ENCODE measurements around the gene GTF3C5.

GTF3C5 gene

DNA sequence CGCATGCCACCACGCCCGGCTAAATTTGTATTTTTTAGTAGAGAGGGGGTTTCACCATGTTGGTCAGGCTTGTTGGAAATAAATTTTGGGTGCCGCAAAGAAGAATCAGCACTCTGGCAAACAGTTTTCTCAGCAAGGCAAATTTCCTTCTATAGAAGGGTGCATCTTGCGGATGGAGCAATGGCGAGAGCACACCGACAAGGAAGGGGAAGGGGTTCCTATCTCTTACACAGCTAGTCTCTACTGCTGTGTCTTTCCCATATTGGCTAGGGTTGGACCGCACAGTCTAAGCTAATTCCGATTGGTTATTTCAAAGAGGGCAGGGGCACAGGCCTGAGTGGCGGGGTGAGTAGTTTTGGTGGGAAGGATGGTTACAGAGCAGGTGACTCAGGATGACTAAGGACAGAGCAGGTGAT is 707 bp downstream of the GTF3C5 start:
- DNase-seq: no peak

DNA sequence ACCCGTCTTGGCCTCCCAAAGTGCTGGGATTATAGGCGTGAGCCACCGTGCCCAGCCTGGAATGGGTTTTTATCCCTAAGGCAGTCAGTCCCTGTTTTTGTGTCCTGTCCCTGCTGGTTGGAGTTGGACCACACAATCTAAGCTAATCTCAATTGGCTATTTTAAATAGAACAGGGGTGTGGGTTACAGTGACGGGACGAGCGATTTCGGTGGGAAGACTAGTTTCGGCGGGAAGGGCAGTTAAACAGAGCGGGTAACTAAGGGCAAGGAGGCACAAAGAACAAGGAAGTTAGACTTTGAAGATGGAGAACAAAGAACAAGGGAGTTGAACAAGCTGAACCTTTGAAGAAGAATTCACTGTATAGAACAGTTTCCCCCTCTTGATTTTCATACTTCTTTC is 1.4 kb downstream of the GTF3C5 start:
- DNase-seq: no peak

DNA sequence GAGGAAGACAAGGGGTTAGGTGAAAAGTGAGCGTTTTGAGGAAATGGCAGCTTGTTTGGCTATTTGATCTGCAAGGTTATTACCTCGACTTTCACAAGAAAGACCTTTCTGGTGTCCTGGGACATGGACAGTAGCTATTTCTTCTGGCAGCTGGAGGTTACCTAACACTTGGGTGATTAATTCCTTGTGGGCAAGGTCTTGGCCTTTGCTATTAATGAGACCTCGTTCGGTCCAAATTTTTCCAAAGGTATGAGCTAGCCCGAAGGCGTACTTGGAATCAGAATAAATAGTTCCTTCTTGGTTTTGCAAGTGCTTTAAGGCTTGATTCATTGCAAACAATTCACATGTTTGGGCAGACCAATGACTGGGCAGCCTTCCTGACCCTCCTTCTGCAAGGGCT is 4.9 kb downstream of the GTF3C5 start:
- DNase-seq: no peak

DNA sequence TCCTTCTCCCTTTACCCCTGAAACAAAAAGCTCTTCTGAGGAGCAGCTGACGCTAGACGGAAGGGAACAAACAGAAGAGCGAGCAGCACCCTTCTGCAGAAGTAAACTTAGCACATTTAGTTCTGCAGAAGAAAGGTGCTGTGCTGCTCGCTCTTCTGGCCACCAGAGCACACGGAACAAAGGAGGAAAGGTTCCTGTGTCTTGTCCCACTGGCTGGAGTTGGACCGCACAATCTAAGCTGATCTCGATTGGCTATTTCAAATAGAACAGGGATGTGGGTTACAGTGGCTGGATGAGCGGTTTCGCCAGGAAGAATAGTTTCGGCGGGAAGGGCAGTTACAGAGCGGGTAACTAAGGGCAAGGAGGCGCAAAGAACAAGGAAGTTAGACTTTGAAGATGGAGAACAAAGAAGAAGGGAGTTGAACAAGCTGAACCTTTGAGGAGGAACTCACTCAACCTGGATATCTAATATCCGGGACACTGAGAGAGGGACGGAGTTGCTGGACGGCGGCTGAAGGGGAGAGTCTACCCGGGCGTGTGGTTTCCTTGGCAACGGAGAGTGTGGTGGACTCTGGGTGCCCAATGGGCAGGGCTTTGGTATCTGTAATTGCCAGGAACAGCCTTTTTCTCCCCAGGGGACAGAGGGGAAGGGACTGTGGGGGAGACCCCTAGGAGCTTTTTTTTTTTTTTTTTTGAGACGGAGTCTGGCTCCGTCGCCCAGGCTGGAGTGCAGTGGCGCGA is 7.1 kb downstream of the GTF3C5 start:
- no peak for DNase-seq

DNA sequence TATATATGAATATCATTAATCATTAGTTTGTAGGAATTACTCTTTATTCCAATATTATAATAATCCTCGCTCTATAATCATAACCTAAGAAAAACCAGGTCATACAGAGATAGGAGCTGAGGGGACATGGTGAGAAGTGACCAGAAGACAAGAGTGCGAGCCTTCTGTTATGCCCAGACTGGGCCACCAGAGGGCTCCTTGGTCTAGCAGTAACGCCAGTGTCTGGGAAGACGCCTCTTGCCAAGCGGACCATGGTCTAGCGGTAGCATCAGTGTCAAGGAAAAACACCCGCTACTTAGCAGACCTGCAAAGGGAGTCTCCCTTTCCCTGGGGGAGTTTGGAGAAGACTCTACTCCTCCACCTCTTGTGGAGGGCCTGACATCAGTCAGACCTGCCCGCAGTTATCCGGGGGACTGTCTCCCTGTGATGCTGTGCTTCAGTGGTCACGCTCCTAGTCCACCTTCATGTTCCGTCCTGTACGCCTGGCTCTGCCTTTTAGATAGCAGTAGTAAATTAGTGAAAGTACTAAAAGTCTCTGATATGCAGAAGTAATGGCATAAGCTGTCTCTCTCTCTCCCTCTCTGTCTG is 10.2 kb downstream of the GTF3C5 start:
- DNase-seq: peak; percentile 48

DNA sequence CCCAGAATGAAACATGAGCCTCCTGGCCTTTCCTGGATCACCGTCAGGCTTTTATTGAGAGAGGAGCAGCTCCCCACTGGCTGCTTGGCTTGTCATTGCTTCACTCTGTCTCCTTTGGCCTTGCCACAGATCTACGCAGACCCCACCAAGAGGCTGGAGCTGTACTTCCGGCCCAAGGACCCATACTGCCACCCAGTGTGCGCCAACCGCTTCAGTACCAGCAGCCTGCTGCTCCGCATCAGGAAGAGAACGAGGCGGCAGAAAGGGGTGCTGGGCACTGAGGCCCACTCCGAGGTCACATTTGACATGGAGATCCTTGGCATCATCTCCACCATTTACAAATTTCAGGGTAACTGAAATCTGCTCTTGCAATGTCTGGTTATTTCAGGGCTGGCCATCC is 11.2 kb downstream of the GTF3C5 start:
- no peak for DNase-seq

DNA sequence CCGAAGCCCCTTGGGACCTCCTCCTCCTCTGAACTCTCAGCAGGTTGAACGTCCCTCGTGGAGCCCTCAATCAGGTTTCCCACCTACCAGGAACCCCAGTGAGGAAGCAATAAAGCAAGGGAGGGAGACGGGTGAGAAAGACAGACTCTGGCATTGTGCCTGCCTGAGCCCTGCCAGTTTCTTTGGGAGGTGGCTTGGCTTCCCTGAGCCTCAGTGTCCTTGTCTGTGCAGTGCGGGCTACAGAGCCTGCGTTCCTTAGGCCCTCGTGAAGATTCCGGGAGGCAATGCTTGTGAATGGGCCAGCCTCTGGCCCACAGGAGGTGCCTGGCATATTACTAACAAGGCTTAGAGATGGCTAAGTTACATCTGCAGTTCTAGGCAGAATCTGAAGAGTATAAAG is 11.9 kb downstream of the GTF3C5 start:
- DNase-seq: no peak

DNA sequence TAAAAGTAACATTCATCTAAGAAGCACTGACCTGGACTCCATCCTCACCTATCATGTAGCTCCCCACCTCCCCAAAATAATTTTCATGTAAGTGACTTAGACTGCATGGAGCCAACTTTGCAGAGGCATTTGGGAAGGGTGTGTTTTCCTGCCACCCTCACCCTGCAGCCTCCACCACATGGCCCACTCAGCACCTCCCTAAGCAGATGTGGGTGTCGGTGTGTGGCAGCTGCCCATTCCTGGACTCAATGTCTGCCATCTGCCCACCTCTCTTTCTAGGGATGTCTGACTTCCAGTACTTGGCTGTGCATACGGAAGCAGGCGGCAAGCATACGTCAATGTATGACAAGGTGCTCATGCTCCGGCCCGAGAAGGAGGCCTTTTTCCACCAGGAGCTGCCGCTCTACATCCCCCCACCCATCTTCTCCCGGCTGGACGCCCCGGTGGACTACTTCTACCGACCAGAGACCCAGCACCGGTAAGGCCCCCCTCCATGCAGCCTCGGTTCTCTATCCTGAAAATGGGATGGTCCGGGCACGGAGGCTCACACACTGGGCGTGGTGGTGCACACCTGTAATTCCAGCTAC is 12.7 kb downstream of the GTF3C5 start:
- DNase-seq: no peak

DNA sequence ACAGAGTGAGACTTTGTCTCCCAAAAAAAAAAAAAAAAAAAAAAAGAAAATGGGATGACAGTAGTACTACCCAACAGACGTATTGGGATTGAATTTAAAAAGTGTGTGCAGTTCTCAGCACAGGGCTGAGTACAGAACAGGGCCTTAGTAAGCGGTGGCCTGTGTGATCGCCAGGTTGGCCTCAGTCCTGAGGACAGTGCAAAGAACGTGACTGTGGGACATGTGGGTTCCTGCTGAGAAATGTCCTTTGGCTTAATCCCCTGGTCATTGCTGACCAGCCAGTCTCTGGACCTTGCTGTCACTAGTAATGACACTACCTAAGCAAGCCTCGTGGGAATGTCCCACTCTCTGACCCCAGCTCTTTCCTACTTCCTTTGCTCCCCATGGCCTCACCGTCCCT is 13.3 kb downstream of the GTF3C5 start:
- DNase-seq: no peak

DNA sequence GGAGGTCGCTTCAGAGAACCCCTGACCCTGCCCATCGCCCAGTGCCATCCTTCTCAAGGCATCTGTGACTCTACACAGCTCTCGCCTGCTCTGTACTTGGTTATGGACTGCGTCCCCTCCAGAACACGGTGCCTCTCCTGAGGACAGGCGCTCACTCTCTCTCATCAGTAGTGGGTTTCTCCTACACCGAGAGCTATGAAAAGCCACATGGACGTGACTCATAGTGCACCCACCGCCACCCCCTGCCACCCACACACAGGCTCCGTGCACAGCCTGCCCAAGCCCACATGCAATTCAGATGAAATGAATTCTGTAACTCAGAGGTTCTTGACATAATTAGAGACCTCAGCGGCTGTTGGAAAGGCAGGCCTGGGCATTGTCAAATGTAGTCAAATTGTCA is 13.9 kb downstream of the GTF3C5 start:
- no peak for DNase-seq

DNA sequence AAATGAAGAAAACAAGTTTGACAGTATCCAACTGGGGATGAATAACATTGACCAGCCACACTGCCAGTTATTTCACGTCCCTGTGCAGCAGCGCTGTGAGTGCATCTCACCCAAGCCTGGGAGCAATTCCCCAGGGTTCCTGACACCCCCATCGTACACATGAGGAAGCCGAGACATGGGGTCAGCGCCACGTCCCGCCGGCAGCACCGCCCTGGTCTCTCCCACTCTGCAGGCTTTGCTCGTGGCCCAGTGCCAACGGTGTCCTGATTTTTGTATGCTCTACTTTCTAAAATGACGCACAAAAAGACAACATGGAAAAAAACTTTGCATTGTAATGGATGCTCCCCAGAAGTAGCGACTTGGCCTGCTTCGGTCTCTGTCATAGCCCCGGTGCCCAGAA is 14.3 kb downstream of the GTF3C5 start:
- DNase-seq: no peak

DNA sequence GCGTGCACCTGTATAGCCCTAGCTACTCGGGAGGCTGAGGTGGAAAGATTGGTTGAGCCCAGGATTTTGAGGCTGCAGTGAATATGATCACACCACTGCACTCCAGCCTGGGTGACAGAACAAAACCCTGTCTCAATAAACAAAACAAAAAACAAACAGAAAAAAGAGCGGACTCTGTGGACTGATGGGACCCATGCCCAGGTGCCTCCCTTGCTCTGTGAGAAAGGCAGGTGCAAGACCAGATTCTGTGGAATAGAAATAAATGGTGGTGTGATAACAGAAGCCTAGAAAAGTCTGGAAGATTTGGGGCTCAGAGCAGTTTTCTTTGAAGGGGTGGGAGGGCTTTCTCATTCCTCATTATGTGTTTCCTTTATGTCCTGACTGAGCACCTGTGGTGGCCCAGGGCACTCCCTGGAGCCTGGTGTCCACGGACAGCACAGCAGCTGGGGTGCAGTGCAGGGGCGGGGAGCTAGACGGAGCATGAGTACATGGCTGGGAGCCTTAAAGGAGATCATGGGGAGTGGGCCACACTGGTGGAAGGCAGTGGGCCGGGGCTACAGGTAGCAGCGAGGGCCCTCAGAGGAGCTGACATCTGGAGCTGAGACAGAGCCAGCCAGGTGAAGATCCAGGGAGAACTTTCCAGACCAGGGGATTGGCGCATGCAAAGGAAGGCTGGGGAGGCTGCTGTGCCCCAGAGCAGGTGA is 15.6 kb downstream of the GTF3C5 start:
- DNase-seq: no peak

DNA sequence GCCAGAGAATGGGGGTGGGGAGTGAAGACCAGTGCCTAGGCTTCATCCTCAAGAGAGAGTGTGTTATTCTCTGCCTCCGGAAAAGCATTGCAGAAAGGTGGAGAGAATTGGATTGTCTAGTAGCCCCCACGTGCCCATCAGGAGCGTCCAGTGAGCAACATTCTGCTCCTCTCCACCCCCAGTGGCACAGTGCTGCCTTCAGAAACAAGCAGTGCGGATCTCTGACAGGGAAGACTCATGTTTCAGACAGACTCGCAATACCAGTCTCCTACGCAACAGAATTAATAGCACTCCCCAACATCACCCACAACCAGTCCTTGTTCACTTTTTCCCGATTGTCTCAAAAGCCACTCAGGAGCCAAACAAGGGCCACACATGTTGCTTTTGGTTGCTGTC is 16.1 kb downstream of the GTF3C5 start:
- no peak for DNase-seq

DNA sequence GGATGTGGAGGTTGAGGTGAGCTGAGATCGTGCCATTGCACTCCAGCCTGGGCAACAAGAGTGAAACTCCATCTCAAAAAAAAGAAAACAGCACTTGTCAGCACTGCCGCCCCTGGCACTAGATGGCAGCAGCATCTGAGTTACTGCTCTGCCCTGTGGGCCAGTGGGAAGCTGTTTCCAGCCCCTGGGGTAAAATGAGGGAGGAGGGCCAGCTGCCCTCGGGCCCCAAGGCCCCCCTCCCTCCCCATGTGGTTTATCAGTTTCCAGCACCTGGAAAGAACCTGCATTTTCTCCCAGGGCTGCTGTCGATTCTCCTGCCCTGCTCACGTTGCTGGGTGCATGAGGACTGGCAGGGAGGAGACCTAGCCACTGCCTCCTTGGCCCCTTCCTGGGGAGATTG is 17.8 kb downstream of the GTF3C5 start:
- DNase-seq: no peak

DNA sequence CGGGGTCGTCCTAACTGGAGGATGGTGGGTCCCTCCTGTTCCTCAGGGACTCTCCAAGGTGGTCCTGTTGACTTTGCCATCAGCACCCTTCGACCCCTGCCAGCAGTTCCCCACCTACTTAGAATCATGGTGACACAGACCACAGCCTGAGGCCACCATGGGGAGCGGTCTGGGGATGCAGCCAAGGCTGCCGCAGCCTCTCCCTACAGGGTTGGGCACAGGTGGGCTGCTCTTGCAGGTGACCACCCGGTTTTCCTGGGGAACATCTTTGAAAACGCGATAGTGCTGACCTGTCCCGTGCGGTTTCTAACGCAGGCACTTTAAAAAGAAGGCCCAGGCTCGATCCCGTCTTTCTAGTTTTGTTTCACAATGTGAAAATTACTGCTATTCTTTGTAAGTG is 18.2 kb downstream of the GTF3C5 start:
- no peak for DNase-seq

DNA sequence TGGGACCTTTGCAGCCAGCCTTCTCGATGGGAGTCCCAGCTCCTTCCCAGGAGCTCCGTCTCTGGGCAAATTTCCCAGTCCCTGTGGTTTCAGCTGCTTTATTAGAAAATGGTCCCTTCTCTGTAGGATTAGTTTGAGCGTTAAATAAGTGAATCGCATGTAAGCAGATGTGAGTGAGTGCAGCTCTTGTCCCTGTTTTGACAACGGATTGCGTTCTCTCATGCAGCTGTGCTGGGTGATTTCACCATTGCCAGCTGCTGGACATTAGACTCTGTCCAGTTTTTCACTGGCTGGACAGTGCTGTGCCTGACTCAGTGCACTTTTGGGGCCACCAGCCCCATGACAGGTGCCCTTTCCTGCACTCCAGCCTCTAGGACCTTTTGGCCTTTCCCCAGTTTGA is 19.3 kb downstream of the GTF3C5 start:
- no peak for DNase-seq

DNA sequence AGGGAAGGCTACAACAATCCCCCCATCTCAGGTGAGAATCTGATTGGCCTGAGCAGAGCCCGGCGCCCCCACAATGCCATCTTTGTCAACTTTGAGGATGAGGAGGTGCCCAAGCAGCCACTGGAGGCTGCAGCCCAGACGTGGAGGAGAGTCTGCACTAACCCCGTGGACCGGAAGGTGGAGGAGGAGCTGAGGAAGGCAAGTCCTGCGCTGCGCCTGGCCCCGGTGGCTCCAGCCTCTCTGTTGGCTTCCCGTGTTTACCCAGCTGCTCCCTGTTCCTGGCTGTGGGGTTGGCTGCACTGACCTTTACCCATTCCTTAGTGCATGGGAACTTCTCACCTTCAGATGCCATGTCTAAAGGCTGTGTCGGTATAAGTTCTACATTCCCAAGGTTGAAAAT is 20.0 kb downstream of the GTF3C5 start:
- no peak for DNase-seq

DNA sequence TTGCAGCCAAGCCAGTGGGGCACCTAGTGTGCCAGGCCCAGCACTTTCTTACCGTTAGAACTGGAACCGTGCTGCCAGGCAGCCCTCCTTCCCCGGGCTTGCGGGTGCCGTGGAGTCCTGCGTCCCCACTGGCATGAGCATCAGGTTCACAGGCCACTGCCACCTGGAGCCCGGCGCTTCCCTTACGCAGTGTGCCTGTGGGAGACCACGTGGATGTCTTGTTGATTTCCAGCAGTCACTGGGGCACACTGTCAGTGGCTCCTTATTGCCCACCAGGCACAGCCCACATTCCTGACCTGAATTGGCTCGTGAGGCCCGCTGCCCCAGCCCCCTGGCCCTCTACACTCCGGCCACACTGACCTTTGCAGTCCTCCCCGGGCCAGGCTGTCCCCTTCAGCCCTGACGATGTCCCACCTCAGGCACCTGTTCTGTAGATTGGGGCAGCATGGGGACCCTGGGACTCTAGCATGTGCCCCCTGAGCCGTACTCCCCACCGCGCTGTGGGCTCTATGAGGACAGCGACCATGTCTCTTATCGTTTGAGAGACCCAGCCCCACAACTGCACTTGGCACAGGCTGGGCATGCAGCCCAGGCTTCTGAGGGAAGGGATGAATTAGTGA is 20.6 kb downstream of the GTF3C5 start:
- DNase-seq: no peak

DNA sequence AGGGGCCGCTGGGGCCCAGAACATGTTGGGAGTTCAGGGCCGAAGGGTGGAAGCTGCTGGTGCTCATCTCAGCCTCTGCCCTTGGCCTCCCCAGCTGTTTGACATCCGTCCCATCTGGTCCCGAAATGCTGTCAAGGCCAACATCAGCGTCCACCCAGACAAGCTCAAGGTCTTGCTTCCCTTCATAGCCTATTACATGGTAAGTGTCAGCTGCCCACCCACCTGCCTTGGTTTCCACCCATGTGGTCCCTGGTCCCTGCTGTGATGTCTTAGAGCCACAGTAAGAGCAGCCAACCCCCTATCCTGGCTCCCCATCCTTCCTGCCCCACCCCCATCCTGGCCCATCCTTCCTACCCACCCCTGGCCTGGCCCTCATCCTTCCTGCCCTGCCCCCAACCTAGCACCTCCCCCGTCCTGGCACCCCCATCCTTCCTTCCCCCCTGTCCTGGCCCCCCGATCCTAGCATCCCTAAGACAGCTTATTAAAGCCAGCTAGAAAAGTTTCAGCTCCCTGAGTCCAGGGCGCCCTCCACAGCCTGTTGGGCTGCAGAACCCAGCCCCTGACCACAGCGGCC is 21.3 kb downstream of the GTF3C5 start:
- DNase-seq: no peak

DNA sequence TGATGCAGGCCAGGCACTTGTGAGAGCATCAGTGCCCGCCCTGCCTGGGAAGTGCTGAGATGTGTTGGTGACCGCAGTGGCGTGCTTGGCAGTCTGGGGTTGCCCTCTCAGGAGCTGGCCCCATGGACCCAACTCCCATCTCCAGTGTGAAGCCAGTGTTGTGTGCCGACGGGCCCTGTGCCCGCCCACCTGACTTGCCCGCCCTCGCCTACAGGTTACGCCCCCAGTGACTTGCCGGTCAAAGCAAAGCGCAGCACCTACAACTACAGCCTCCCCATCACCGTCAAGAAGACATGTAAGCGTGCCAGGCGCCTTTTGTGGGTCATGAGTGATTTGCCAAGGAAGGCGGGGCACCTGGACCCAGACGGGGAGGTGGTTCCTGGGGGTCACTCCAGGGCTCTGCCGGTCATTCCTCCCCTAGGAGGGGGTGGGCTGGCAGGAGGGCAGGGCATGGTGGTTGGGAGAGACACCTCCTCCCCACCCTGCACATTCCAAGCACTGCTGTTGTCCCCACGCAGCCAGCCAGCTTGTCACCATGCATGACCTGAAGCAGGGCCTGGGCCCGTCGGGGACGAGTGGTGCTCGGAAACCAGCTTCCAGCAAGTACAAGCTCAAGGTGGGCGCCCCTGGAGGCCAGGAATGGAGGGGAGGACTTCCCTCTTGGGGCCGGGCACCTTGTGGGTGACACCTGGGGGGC is 23.5 kb downstream of the GTF3C5 start:
- no peak for DNase-seq

DNA sequence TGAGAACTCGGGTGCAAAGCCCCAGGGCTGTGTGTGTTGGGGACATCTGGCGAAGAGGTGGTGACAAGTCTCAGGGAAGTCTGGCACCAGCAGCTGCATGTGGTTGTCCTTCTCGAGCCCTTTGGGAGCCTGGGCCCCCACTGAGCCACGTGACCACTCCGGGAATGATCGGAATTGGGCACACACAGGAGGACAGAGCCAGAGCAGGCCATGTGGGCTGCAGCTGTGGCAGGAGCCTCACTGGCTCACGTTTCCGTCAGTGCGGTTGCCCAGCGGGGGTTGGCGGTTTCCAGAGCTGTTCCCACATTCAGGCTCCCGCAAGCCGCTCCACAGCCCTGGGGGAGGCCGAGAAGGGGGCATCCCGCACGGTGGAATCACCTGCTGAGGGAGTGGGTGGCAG is 24.2 kb downstream of the GTF3C5 start:
- DNase-seq: no peak

DNA sequence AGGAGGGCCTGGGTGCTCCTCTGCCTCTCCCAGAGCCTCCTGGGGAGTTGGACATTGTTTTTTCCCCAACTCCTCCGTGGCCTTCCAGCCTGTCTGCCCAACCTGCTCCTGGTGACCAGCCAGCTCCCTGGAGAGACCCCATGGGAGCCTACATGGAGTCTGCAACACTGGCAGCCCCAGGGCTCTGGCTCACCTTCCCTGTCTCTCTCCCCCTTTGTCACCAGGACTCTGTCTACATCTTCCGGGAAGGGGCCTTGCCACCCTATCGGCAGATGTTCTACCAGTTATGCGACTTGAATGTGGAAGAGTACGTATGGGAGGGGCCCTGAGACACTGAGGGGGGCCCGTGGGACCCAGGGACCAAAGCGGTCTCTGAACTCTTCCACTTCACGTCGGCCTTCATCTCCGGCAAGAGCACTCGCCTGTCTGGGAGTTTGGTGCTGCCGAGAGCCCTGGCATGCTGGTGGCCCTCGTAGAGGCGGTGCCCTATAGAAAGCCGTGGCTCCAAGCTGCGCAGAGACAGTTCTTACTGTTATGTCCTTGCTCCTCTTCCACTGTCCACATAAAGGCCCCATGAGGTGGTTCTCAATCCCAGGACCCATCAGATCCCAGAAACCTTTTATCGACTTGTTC is 25.1 kb downstream of the GTF3C5 start:
- DNase-seq: no peak
